Mucosa of descending colon (tissue), 3 donors: Measurements from ENCODE around the gene KLHL13. TPM values are rescaled to one million over a fixed set of nuclear protein-coding genes. Genes with fewer than 3 reads are reported as not detected.
A peak's percentile ranks its signal among the peaks of the same experiment; 100 is the strongest.

Source experiments
- ATAC-seq: fragments of 200-7000 bp; cut with Tn5 transposase; one replicate; pipeline ENCODE4 v1.9.1; 2020; ENCODE audit warnings: mild to moderate bottlenecking, moderate library complexity
- DNase-seq, 3 donors: peaks; one replicate each; pipeline ENCODE4 v3.0.0-alpha.2; 2020
- H3K36me3 ChIP-seq: fragments of 200-600 bp; one replicate; pipeline ENCODE4 v1.8.0; 2021; ENCODE audit warnings: low read depth, mild to moderate bottlenecking
- H3K4me1 ChIP-seq: fragments of 200-600 bp; one replicate; pipeline ENCODE4 v1.8.0; 2021; ENCODE audit warnings: low read depth, mild to moderate bottlenecking
- H3K4me3 ChIP-seq: fragments of 200-600 bp; one replicate; pipeline ENCODE4 v1.8.0; 2021; ENCODE audit warnings: mild to moderate bottlenecking
- H3K9me3 ChIP-seq: fragments of 200-600 bp; one replicate; pipeline ENCODE4 v1.8.0; 2021; ENCODE audit warnings: mild to moderate bottlenecking
- CTCF ChIP-seq: fragments of 200-600 bp; IDR thresholded peaks from one replicate; pipeline ENCODE4 v1.8.0; 2022; ENCODE audit warnings: antibody characterized with exemption, mild to moderate bottlenecking
- intact Hi-C, 2 donors: fragments of 100-400 bp; cut with DNase I in 1 of 2; cut with micrococcal nuclease in 1 of 2; formaldehyde crosslinking; loops; one replicate each; pipeline versions ENCODE4 v1.11.0 to v1.11.1; 2022; cut with DNase I, micrococcal nuclease
- long read RNA-seq, 2 donors: library from polyadenylated mRNA; unstranded; transcript quantifications; one replicate each; pipeline ENCODE4 v2.0.0, GENCODE V29; 2019 to 2021
- total RNA-seq, 3 donors: library from RNA; stranded (reverse); fragmentation: NEBNext Ultra II Directional in 2 of 3; extraction: Animal tissue kit (Norgen Biotek cat#: 25700) in 2 of 3; gene quantifications; one replicate each; pipeline versions ENCODE4 v1.2.1 to v1.2.4, GENCODE V29; 2021 to 2023
- donor health status: DM: no; HTN: no; CAD: no; lungs with moderate emphysema.
- donor health status: DM: no; HTN: no; CAD: no.
- donor health status: DM: no; HTN: yes; CAD: no.

Gene KLHL13
- total RNA-seq, result 1 to 10 TPM; 1.6 to 8.4 (median 5.1) TPM
- long read RNA-seq, donor 1, transcript KLHL13-204 (7 exons, 3,256 nt), result major isoform, 11 of 16 reads
- long read RNA-seq, donor 1, partial matches to known transcripts, result 0 of 16 reads
- long read RNA-seq, donor 1, other reads (novel, unspliced or antisense), result 2 of 16 reads
- long read RNA-seq, donor 2, partial matches to known transcripts, result 0 of 1 reads
- long read RNA-seq, donor 2, other reads (novel, unspliced or antisense), result 1 of 1 reads

GRCh38 chrX:118116713-118117550, at the start of gene KLHL13:
TSS of gene KLHL13 (minus strand) at chrX:118116810. CDS start at chrX:118028473, 88,337 bp downstream.
- Histone ChIP-seq H3K4me1 (no peaks in the 10 kb centered on the region), H3K36me3 (no peaks in the 10 kb centered on the region), H3K4me3 (no peak within 1 kb of the TSS), H3K9me3 (no peaks in the 10 kb centered on the region)
- peak; percentile 24 to 55 (median 50) for DNase-seq
- peak; percentile 78 for ATAC-seq
- intact Hi-C loops, result no loop called here
- TF ChIP-seq CTCF, result no peak

DNA sequence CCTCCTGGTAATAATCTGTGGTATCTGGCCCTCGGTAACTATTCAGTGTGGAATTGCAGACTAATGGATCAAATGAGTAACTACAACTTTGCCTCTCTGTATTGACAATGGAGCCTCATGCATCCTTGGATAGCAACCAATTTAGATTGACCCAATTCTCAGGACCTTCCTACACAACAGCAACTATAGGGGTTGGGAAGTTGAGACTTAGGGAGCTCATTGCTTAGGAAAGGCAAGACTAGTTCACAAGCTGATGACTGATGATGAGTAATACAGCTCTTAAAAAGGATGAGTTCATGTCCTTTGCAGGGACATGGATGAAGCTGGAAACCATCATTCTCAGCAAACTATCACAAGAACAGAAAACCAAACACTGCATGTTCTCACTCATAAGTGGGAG, 47.5 kb upstream of the KLHL13 start:
- DNase-seq (no peak), ATAC-seq (no peak)
- Histone ChIP-seq H3K9me3 (no peaks in the 10 kb centered on the region), H3K4me3 (no peak overlapping the region), H3K36me3 (no peaks in the 10 kb centered on the region), H3K4me1 (no peaks in the 10 kb centered on the region)
- TF ChIP-seq CTCF, result no peak
- intact Hi-C loops, result no loop called here

DNA sequence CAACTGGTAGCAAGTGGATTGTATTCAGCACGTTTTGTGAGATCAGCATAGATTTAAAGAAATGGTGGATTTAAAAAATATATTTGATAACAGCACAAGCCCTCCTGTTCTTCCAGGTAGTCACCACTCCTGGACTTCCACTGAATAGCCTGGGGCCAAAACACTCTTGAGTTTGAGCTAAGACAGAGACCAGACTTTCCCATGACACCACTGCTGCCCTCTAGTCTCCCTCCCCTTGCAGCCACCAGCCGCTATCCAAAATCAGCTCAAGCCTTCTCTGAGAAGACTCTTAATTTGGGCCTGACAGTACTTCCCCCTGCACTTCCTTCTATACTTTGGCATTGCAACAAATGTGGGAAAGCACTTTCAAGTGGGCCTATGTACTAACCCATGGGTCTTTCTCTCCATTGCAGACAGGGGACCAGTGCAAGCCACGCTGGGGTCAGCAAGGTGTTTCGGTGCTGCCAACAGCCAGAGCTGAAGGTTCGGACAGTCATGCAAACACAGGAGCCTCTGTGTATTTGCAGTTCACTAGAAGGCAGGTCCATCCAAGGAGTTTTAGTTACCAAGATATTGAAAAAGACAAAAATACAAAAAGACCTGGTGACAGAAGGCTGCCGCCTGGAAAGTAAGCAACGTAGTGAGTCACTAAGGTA, 40.5 kb upstream of the KLHL13 start:
- intact Hi-C loops, result no loop called here
- Histone ChIP-seq H3K4me1 (peaks cover 6% of the 10 kb centered on the region), H3K36me3 (no peaks in the 10 kb centered on the region), H3K9me3 (no peaks in the 10 kb centered on the region), H3K4me3 (no peak overlapping the region)
- no peak for DNase-seq
- TF ChIP-seq CTCF, result no peak
- ATAC-seq, result no peak

- intact Hi-C loops, result no loop called here
- Histone ChIP-seq H3K4me1 (peaks cover 6% of the 10 kb centered on the region), H3K4me3 (no peak overlapping the region), H3K9me3 (no peaks in the 10 kb centered on the region), H3K36me3 (no peaks in the 10 kb centered on the region)
- DNase-seq (peak in 1 of 3 donors; percentile 27), ATAC-seq (peak; percentile 94)
- TF ChIP-seq CTCF, result no peak
Measured at GRCh38 chrX:118156254-118156952, 39.8 kb upstream of the KLHL13 start.

- no peaks in the 10 kb centered on the region for H3K9me3 ChIP-seq
- H3K4me3 ChIP-seq, result no peak overlapping the region
- TF ChIP-seq CTCF, result no peak
- peaks cover 6% of the 10 kb centered on the region for H3K4me1 ChIP-seq
- H3K36me3 ChIP-seq, result no peaks in the 10 kb centered on the region
- DNase-seq (no peak), ATAC-seq (no peak)
- intact Hi-C loops, result no loop called here
Measured at GRCh38 chrX:118153270-118153669, 36.7 kb upstream of the KLHL13 start.
